HEK293 (cell line): ENCODE results near the gene IPO9.

ENCODE experiments used
- BCL11A ChIP-seq: fragments of 450-650 bp; formaldehyde crosslinking; IDR thresholded peaks from 2 replicates; pipeline ENCODE4 v1.5.1; 2016; ENCODE audit warnings: low read depth, missing biosample characterization, missing genetic modification characterization
- CTCF ChIP-seq: fragments of 450-650 bp; formaldehyde crosslinking; IDR thresholded peaks from 2 replicates; pipeline ENCODE4 v1.5.1; 2016; ENCODE audit warnings: missing biosample characterization, missing genetic modification characterization
- REST ChIP-seq: fragments of 450-650 bp; formaldehyde crosslinking; IDR thresholded peaks from 2 replicates; pipeline ENCODE4 v1.5.1; 2016; ENCODE audit warnings: missing biosample characterization, missing genetic modification characterization
- YY1 ChIP-seq: fragments of 450-650 bp; formaldehyde crosslinking; IDR thresholded peaks from 2 replicates; pipeline ENCODE4 v1.5.1; 2018; ENCODE audit warnings: missing biosample characterization, missing genetic modification characterization
- ZFP3 ChIP-seq: fragments of 450-650 bp; formaldehyde crosslinking; IDR thresholded peaks from 2 replicates; pipeline ENCODE4 v1.5.1; 2016; ENCODE audit warnings: low read depth, missing biosample characterization, missing genetic modification characterization
- ZNF274 ChIP-seq, 2 experiments: fragments of 200-500 bp in 1 of 2; fragments of 450-650 bp in 1 of 2; sonication (Bioruptor generic) in 1 of 2; formaldehyde crosslinking in 1 of 2; IDR thresholded peaks; 2 replicates each; pipeline versions ENCODE4 v1.5.1 to v1.6.1; 2014 to 2016; ENCODE audit warnings: borderline replicate concordance in 1 of 2, inconsistent platforms in 1 of 2, low read length in 1 of 2, missing biosample characterization in 1 of 2, missing genetic modification characterization in 1 of 2
- ZNF394 ChIP-seq: fragments of 450-650 bp; formaldehyde crosslinking; IDR thresholded peaks from 2 replicates; pipeline ENCODE4 v1.5.1; 2016; ENCODE audit warnings: missing biosample characterization, missing genetic modification characterization, mild to moderate bottlenecking, moderate library complexity, borderline replicate concordance
- ZNF560 ChIP-seq: fragments of 450-650 bp; formaldehyde crosslinking; IDR thresholded peaks from 2 replicates; pipeline ENCODE4 v1.5.1; 2017; ENCODE audit warnings: missing biosample characterization, missing genetic modification characterization, borderline replicate concordance
- ZNF561 ChIP-seq: fragments of 450-650 bp; IDR thresholded peaks from 2 replicates; pipeline ENCODE4 v1.5.1; 2018; ENCODE audit warnings: missing biosample characterization, missing genetic modification characterization, borderline replicate concordance
- ZNF654 ChIP-seq: fragments of 450-650 bp; formaldehyde crosslinking; IDR thresholded peaks from 2 replicates; pipeline ENCODE4 v1.5.1; 2016; ENCODE audit warnings: low read depth, missing biosample characterization, missing genetic modification characterization
- ZNF670 ChIP-seq: fragments of 450-650 bp; formaldehyde crosslinking; IDR thresholded peaks from 2 replicates; pipeline ENCODE4 v1.5.1; 2016; ENCODE audit warnings: missing biosample characterization, missing genetic modification characterization, low read depth

- TF ChIP-seq CTCF (tag by site-specific recombination) (0 out of 2 replicates have a peak, but pooled peaks have one; percentile 17), BCL11A (no peak), ZNF560 (no peak), REST (tag by site-specific recombination) (no peak), ZNF654 (tag by site-specific recombination) (no peak), ZFP3 (no peak), ZNF274 (IDR thresholded peaks at IDR 0.05; ENCODE audit: low read length) (no peak), ZNF274 (tag by site-specific recombination; IDR thresholded peaks at IDR 0.05; ENCODE audit: borderline replicate concordance) (no peak), ZNF670 (tag by site-specific recombination) (no peak), ZNF394 (tag by site-specific recombination) (no peak), ZNF561 (no peak), YY1 (tag by site-specific recombination) (no peak)
Observed at GRCh38 chr1:201896951-201897391, 68.0 kb downstream of the IPO9 start.
